NCI-H2196 treated with DMSO at 0.1 percent for 48 hours (cell line): ENCODE data around the gene RNASET2.

Experiments used
- DNase-seq: peaks from one replicate; lab custom pipeline; 2025; ENCODE audit not compliant: unreplicated experiment; lab: John Stamatoyannopoulos, UW

The RNASET2 gene, protein sequence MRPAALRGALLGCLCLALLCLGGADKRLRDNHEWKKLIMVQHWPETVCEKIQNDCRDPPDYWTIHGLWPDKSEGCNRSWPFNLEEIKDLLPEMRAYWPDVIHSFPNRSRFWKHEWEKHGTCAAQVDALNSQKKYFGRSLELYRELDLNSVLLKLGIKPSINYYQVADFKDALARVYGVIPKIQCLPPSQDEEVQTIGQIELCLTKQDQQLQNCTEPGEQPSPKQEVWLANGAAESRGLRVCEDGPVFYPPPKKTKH

DNA sequence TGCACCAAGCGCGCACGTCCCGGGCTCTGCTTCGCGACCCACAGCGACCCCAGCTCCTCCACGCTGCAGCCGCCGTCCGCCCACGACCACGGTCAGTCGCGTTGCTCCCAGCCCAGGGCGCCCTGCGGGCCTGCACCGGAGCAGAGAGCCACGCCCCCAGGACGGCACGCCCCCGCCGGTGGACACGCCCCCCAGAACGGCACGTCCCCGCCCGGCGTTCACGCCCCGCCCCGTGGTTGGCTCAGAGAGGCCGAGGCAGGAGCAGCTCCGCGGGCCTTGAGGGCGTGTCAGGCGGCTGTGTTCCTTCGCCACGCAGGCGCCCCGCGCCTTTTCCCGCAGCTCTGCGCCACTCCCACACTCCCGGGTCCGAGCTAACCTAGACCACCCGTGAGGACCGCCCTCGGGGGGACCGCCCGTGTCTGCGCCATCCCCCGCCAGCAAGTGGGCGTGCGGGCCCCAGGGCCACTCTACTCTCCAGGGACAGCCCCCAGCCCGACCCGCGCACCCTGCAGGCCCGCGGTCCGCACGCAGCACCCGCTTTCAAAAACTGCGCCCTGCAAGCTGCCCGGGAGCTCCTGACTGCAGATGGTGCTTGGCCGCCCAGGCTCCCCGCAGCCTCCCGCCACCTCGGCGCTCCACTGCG, at the start of gene RNASET2:
Gene RNASET2 (minus strand): TSS at position 107 of the 643 bp plus-strand sequence. CDS start 368 bp downstream, outside the sequence.
- DNase-seq = peak; percentile 32

DNA sequence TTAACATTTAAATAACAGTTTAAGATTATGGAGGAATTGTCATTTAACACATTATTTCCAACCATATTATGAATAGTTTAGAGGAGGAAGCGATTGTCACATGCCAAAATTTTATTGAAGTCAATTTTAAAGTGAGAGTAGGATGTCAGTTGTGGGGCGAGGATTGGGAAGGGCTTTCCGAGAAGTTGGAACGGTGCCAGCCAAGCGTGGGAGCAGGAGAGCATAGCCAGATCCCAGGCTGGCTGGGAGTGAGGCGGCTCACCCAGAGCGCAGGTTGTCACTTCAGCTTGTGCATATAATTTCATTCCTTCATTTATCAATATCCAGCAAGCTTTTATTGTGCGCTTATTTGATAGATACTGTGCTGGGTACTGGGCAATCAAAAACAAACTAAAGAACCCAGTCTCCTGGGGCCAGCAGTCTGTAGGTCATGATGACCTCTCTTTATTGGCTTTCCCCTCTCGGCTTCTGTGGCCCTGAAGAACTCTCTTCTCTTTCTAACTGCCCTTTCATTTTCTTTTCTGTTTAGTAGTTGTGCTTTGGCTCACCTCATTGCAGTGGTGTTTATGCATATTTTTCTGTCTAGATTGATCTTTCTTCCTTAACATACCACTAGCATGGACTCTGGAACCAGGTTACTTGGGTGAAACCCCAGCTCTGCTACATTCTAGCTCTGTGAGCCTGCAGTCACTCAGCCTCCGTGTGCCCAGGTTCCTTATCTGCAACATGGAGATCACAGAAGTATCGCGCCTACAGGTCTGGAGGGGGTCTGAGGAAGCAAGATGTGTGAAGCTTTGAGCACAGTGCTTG, 49.2 kb upstream of the RNASET2 start:
- no peak for DNase-seq

DNA sequence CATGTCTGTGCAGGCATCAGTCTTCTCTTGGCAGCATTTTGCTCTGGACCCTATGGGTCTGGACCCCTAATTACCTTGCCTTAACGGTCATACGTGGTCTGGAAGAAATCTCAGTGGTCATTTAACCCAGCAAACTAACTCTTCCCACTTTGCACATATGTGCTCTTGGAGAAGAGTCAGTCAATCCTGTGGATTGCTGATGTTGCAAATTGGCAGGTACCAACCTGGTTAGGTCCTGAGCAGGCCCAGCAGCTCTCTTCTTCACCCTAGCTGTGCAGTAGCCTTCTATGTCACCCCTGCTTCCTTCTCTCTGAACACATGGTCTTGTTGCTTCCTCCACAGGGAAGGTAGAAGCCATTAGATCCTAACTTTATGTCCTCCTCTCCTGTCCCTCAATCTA, 44.4 kb upstream of the RNASET2 start:
- no peak for DNase-seq

DNA sequence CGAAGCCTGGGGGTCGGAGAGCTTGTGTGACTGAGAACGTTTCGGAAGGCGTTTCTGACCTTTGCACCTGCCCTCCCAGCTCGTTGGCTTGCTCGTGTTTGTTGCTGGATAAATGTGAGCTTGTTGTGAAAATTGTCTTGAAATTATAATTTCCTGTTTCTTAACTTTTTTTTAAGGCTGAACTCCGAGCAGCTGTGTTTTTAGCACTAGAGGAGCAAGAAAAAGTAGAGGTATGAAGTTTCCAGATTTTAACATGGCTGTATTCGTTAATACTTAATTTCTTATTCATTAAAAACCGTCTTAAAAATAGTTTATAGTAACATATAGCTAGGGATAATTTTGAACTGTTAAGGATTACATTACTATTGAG, 43.5 kb upstream of the RNASET2 start:
- no peak for DNase-seq

DNA sequence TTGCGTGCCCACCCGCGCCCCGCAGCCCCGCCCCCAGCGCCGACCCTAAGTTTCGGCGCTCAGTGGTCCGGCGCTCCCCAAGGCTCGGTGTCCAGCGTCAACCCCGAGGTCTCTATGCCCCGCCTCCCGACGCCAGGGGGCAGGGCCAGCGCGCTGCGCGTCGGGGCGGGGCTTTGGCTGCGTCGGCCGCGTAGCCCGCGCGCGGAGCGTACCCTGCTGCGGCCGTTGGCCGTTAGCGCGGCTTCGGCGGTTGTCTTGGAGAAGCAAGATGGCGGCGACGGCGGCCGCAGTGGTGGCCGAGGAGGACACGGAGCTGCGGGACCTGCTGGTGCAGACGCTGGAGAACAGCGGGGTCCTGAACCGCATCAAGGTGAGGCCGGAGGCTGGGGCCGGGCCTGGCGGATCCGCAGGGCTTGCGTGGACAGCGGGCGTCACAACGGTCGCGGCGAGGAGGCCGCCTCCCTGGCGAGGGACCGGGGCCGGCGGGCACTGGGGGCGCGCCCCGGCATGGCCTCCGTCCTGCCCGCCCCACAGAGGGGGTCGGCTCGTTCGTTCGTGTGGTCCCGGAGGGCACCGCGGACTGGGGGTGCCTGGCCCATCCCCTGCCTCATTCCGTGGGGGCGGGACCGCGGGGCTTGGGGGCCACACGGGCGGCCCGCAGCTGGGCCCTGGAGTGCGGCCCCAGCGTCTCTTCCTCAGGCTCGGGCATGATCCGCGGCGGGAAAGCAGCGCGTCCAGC, 43.0 kb upstream of the RNASET2 start, which contains the start of gene CEP43:
Gene CEP43 (plus strand): TSS at position 253 of the 739 bp plus-strand sequence. CDS start 16 bp downstream, at position 269.
- DNase-seq = peak; percentile 69

DNA sequence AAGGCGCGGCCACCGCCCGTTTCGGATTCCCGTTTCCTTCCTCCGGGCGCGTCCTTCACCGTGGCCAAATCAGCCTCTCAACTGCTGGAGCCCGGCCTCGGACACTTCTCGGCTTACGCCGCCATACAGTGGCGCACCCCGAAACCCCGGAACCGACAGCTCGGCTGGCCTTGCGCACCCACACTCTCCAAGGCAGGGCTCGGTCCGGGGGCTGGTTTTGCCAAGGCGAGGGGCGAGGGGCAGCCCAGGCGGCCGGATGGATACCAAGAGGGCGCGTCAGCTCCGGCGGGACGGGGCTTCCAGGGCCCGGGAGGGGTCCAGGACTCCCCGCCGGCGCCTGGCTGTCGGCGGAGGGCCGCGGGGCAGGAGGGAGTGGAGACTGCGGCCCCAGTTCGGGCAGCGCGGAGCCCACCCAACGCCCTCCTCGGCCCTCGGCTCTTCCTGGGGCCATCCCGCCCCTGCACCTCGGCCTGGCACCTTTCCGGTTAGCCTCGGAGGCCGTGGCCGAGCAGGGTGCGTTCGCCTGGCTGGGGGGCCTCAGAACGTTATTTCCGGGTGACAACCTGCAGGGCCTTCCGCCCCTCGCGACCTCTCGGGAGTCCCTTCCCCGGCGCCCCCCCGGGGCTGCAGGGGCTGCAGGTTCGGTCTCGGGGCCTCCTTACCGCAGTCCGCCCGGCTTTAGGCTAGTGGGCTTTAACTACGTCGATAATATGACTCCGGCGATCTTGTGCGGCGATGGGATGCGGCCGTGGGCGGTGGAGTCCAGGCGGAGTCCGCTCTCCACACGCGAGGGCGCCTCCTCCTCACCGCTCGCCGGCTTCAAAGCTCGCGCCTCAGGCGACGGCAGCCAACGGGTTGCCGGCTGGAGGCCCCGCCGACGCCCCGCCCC, 42.1 kb upstream of the RNASET2 start:
- no peak for DNase-seq

DNA sequence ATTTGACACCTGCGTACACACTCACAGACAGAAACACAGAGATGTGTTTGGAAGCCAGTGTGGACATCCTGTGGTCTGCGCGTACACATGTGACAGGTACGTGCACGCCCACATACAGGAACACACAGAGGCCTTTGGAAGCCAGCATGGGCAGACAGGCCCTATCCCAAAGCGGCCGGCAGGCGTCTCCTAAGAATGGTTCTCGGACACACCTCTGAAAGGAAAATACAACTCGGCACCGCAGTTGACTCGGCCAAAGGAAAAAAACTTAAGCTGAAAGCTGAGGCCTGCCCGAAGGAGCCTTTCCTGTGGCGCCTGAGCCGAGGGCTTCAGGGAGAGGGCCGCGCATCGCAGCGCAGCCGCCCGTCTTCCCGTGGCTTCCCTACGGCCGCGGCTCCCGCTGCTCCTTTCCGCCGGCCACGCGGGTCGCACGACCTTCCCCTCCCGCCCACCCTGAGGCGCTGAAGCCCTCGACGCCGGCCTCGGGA, 41.5 kb upstream of the RNASET2 start:
- peak; percentile 32 for DNase-seq

DNA sequence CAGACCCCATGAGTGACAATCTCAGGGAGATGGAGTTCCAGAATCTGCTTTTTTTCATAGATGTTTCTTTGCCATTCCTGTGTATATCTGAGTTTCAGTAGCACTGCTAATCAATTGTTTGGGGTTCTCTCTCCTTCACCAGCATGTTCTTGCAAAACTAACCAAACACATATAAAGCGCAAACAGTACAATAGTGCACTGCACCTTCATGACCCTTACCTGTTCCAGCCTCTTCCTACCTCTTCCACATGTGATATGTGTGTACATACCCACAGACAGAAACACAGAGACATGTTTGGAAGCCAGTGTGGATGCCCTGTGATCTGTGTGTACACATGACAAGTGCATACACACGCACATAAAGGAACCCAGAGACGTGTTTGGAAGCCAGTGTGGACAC, 41.0 kb upstream of the RNASET2 start:
- no peak for DNase-seq

DNA sequence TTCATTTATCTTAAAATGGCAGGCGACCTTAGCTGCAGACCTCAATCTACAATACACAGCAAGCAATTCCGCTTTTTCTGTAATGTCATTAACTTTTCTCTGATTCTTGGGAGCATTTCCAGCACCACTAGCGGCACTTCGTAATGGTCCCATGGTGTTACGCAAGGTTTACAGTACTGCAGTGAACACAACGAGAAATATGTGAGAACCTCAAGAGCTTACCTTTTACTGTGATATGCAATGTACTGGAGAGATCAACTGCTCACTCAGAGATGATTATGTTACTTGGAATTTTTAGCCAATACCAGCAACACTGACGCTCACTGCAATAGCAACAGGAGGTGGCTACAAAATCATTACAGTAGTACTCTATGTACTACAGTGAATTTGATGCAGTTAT, 40.1 kb upstream of the RNASET2 start:
- DNase-seq = no peak

DNA sequence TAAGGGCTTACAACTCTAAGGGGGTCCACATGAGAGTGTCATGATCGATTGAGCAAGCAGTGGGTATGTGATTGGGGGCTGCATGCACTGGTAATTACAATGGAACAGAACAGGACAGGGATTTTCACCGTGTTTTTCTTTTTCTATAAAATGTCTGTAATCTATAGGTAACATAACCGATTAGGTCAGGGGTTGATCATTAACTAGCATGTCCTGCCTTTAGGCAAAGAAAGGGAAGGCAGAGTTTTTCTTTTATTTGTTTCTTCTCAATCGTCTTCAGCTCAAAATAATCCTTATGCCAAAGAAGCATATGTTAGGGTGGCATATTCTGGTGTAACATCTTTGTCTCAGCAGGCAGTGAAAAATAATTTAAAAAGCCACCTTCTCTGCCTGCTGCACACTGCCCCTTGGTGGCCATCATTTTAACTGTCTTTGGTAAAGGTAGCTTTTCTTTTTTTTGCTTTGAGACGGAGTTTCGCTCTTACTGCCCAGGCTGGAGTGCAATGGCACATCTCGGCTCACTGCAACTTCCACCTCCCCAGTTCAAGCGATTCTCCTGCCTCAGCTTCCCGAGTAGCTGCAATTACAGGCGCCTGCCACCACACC, 33.2 kb upstream of the RNASET2 start:
- no peak for DNase-seq

DNA sequence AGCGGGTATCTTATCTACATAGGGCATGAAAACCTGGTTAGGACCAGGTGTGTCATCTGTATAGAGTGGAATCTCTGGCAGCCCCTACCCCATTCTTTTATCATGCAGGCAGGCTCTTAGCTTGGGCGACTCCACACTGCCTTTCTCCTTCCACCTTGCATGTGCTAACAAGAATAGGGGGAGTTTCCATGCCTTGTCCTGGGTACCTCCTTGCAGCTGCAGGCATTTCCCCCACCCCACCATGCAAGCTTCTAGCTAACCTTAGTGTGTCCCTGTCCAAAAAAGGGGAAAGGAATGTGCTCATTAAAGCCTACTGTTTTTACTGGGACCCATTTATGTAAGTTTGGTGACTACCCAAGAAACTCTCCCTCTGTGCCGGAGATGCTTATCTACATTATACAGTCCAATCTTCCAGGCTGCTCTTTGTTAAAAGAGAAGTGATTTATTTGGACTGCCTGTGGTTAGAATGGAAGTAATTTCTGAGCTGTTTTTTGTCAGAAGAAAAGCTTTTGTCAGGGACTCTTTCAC, 32.4 kb upstream of the RNASET2 start:
- no peak for DNase-seq

DNA sequence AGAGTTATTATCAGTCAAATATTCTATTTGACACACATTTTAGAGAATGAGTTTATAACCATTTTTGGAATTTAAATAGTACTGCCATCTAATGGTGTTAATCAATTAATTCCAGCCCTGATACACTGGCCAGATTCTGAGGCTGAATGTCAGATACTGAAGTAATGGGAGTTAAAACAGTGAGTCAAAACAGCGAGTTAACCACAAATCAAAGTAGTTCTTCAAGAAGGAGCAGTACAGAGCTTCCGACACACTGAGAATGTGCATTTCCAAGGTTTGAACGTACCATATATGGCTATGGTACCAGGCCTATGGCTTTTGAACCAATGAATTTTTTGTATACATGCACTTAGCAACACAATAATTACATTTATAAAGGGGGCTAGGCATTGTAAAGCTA, 31.6 kb upstream of the RNASET2 start:
- no peak for DNase-seq

DNA sequence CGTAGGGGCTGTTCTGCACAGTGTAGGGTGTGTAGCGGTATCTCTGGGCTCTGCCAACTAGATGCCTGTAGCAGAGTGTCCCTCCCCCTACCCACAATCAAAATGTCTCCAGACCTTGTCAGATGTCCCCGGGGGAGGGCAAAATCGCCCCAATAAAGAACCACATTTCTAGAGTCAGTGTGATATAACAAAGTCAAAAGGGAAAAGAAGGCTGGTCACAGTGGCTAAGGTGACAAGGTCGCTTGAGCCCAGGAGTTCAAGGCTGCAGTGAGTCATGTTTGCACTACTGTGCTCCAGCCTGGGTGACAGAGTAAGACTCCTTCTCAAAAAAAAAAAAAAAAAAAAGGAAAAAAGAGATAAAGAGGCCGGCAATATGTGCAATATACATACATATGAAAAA, 31.1 kb upstream of the RNASET2 start:
- no peak for DNase-seq

DNA sequence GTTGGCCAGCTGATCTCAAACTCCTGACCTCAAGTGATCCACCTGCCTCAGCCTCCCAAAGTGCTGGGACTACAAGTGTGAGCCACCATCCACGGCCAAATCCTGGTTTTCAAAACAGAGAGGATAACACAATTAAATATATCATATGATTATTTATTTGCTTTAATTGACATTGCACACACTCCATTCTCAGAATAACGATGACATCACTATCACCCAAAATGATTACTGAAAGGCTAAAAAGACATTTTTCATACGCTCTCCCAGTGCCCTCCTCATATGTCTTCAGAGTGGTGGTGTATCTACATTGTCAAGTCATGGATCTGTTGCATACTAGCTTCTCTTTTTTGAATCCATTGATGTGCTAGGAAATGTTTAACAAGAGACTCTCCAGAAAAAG, 24.4 kb upstream of the RNASET2 start:
- DNase-seq = no peak

DNA sequence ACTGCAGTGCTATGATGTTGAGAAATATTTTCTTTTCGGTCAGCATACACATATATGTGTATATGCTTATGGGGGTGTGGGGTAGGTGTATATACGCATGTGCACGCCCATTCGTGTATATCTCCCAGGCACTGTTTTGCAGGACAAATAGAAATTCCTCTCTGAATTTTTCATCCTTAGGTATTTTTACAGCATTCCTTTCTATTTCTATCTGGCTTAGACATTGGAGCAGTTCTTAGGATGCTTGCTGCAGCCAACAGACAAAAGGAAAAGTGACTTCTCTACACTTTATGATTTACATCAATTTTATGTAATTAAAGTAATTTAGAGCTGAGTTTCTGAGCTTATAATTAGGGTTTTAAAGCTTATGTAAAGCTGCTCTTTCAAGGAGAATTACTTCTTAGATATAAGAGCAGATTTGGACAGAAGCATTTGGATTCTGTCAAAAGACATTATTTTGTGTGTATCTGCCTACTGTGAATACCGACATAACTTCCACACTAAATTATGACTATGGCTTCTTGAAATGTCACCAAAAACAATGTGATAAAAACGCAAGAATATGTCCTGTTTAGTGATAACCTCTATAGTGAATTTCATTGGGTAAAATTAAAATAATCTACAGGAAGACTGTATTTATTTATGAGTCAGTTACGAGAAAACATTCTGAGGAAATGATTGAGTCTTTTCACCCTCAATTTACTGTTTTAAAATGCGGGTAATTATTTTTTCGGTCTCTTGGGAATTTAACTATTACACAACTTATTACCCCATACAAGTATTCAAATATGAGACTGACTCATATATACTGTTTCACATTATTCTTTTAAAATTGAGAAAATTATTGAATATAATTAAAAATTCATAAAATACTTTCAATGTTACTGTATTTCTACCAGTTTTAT, 21.5 kb upstream of the RNASET2 start:
- no peak for DNase-seq

DNA sequence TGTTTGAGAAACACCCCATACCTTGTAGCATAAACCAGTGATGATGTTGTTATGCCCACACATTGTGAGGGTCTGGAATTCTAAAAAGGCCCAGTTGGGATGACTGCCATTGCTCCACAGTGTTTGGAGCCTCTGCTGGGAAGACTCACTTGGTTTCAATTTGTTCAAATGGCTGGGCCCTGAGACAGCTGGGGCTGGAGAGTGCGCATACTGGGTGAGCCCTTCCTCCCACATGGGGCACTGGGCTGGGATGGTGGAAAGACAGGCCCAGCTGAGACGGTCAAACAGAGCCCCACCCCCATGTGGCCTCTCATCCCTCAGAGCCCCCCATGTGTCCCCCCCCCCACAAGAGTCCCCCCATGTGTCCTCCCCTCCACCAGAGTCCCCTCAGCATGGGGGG, 20.3 kb upstream of the RNASET2 start:
- DNase-seq = no peak

DNA sequence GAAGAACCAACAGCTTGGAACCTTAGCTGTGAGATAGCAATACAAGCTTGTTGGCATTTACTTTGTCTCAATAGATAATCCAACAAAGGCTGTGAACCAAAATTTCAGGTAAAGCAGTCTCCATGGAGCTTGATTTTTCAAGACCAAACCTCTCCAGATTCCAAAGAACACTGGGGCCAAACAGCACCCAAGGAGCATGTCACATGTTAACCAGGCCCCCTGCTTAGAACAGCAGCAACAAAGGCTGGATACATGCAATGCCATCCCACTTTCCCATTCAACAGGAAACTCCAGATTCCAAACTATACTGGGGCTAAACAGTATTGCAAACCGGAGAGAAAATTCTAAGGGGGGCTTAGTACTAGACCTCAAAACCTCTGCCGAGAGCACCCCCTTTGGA, 15.8 kb upstream of the RNASET2 start:
- no peak for DNase-seq

DNA sequence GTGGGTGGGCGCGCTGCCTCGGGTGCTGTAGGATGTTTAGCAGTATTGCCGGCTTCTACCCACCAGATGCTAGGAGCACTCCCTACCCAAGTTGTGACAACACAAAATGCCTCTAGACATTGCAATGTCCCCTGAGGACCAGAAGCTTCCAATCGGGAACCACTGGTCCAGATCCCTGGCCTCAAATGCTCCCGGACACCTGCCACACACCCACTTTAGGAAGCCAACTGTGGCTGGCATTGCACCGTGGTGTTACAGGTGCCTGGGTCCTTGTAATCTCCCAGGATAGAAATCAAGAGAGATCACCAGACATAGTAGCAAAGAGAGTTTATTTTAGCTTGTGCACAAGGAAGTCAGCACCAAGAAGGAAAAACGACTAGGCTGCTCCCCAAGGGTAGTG, 14.9 kb upstream of the RNASET2 start:
- DNase-seq = no peak
